Measurements from ENCODE around the gene C16orf89.

The C16orf89 gene

DNA sequence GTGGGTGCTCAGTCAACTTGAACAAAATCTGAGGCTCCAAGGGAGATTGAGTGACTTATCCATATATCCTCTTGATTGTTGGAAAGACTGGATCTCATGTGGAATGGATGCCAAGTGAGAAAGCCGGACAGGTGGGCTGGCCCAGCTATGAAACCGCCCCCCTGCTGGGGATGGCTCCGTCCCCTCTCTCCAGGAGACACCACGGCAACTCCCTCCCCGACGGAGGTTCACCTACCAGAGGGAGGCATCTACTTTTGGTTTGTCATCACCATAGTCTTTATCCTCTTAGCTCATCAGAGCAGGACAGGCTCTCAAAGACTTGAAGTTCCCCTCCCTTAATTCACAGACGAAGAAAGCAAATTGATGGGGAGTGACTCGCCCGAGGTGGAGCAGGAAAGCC lies 4.1 kb upstream of the C16orf89 start:
- no peak for DNase-seq (ENCODE audit: extremely low read depth, low read depth)
- no peak for TF ChIP-seq CTCF (IDR thresholded peaks at IDR 0.05; ENCODE audit: low read depth, low read length, missing control alignments)
- H3K4me3 ChIP-seq (replicated peaks; ENCODE audit: low read depth, low read length): no peak overlapping the region

- DNase-seq (ENCODE audit: extremely low read depth, low read depth): no peak
- no peak overlapping the region for H3K4me3 ChIP-seq (replicated peaks; ENCODE audit: low read depth, low read length)
- TF ChIP-seq CTCF (IDR thresholded peaks at IDR 0.05; ENCODE audit: low read depth, low read length, missing control alignments): no peak
Observed at GRCh38 chr16:5069048-5069447, 3.3 kb upstream of the C16orf89 start.

- no peak overlapping the region for H3K4me3 ChIP-seq (replicated peaks; ENCODE audit: low read depth, low read length)
- no peak for TF ChIP-seq CTCF (IDR thresholded peaks at IDR 0.05; ENCODE audit: low read depth, low read length, missing control alignments)
- no peak for DNase-seq (ENCODE audit: extremely low read depth, low read depth)
Observed at GRCh38 chr16:5066511-5066910, 755 bp upstream of the C16orf89 start.

GRCh38 chr16:5065326-5065725 lies 430 bp downstream of the C16orf89 start:
- no peak for TF ChIP-seq CTCF (IDR thresholded peaks at IDR 0.05; ENCODE audit: low read depth, low read length, missing control alignments)
- DNase-seq (ENCODE audit: extremely low read depth, low read depth): no peak
- no peak overlapping the region for H3K4me3 ChIP-seq (replicated peaks; ENCODE audit: low read depth, low read length)

DNA sequence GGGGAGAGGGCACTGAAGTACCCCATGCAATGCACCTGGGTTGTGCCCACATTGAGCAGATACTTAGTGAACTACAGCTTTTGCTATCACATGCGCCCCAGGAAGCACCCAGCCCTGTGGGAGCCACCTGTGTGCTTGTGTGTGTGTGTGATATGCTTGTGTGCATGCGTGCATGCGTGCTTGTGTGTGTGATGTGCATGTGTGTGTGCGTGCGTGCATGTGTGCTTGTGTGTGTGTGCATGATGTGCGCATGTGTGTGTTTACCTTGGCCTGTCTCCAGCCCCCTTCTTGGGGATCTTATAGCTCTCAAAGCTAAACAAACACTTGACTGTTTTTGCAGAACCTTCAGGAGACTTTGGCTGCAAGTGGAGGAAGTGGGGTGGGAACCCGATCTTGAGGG lies 841 bp downstream of the C16orf89 start:
- TF ChIP-seq CTCF (IDR thresholded peaks at IDR 0.05; ENCODE audit: low read depth, low read length, missing control alignments): no peak
- no peak for DNase-seq (ENCODE audit: extremely low read depth, low read depth)
- H3K4me3 ChIP-seq (replicated peaks; ENCODE audit: low read depth, low read length): no peak overlapping the region

DNA sequence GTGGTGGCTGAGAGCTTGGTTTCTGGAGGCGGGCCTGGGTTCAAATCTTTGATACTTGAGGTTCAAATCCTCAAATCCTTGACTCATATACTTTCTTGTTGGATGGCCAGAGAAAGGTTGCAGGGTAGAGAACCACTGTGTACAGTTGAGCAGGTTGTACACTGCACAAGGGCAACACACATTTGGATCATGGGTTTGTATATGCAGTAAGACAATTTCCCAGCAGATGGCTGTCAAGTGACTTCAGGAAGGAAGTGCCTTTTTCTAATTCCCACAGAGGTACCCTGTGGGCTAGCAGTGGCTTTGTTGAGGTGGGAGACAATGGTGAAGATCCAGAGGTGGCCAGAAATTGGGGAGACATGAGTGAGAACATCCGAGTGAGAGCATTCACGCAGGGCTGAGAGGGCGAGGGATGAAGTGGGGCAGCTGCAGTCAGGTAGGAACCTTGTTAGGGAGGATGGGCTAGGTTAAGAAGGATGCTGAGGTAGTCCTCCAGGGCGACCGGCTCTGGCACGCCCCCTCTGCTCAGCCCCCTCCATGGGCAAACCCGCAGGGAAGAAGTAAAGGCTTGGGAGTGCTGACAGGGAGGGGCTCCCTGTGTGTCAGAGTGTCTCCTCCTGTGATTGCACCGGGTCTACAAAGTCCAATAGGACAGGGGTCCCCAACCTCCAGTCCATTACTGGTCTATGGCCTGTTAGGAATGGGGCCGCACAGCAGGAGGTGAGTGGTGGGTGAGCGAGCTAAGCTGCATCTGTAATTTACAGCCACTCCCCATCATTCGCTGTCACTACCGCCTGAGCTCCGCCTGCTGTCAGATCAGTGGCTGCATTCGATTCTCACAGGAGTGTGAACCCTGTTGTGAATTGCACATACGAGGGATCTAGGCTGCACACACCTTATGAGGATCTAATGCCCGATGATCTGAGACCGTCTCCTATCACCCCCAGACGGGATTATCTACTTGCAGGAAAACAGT lies 2.7 kb downstream of the C16orf89 start:
- no peak for TF ChIP-seq CTCF (IDR thresholded peaks at IDR 0.05; ENCODE audit: low read depth, low read length, missing control alignments)
- DNase-seq (ENCODE audit: extremely low read depth, low read depth): no peak

More for the DNA sequence above, 2.7 kb downstream of the C16orf89 start:
- no peak overlapping the region for H3K4me3 ChIP-seq (replicated peaks; ENCODE audit: low read depth, low read length)
